AG04449 (cell line): ENCODE data around the gene NEK11.
"Not testable (repeated sequence)": the region's sequence is repeated elsewhere in the genome, so short reads cannot be mapped to it uniquely, and the experiment has no call there.

ENCODE experiments used
- CTCF ChIA-PET: fragments of 350-600 bp; formaldehyde crosslinking; extraction: SDS; loops from one replicate; lab custom pipeline; 2021; ENCODE audit warnings: antibody characterized with exemption; lab: Yijun Ruan, JAX
- POLR2A ChIA-PET: fragments of 400-600, 350-600 bp; formaldehyde crosslinking; extraction: SDS; loops from one replicate; lab custom pipeline; 2020; ENCODE audit warnings: antibody characterized with exemption, inconsistent platforms; lab: Yijun Ruan, JAX
- DNase-seq: peaks from one replicate; pipeline ENCODE4 v3.0.0-alpha.2; 2010; ENCODE audit warnings: low read depth, low spot score
- H3K4me3 ChIP-seq: 2 replicates; pipeline ENCODE4 v1.5.1; 2011; ENCODE audit warnings: low read depth, mild to moderate bottlenecking, control low read depth, low read length
- TF ChIP-seq, protein P1 (sequence below): IDR thresholded peaks from one replicate; pipeline ENCODE4 v1.5.1; 2011; ENCODE audit warnings: mild to moderate bottlenecking, moderate library complexity, low read length, control low read depth, inconsistent platforms; ENCODE audit not compliant: insufficient read depth; ENCODE audit errors: missing control alignments

The NEK11 gene

DNA sequence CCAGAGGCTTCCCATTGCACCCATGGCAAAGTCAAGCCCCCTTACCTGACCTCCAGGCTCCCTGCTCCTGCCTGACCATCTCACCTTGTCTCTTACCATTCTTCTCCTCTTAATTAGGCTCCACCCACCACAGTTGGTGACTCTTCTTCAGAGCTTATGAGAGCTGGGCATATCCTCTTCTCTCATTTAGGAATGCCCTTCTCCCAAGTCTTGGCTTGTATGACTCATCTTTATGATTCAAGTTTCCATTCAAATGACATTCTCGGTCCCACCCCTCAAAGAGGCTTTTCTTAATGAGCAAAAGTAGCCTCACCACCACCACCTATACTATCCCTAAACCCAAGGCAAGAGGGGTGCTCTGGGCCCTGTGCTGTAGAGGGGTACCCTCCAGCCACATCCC, 299.6 kb downstream of the NEK11 start:
- DNase-seq, result no peak
- H3K4me3 ChIP-seq, result no peak overlapping the region
- CTCF ChIA-PET, result no interaction called here
- POLR2A ChIA-PET, result no interaction called here
- TF ChIP-seq, protein P1, sequence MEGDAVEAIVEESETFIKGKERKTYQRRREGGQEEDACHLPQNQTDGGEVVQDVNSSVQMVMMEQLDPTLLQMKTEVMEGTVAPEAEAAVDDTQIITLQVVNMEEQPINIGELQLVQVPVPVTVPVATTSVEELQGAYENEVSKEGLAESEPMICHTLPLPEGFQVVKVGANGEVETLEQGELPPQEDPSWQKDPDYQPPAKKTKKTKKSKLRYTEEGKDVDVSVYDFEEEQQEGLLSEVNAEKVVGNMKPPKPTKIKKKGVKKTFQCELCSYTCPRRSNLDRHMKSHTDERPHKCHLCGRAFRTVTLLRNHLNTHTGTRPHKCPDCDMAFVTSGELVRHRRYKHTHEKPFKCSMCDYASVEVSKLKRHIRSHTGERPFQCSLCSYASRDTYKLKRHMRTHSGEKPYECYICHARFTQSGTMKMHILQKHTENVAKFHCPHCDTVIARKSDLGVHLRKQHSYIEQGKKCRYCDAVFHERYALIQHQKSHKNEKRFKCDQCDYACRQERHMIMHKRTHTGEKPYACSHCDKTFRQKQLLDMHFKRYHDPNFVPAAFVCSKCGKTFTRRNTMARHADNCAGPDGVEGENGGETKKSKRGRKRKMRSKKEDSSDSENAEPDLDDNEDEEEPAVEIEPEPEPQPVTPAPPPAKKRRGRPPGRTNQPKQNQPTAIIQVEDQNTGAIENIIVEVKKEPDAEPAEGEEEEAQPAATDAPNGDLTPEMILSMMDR, result no peak

DNA sequence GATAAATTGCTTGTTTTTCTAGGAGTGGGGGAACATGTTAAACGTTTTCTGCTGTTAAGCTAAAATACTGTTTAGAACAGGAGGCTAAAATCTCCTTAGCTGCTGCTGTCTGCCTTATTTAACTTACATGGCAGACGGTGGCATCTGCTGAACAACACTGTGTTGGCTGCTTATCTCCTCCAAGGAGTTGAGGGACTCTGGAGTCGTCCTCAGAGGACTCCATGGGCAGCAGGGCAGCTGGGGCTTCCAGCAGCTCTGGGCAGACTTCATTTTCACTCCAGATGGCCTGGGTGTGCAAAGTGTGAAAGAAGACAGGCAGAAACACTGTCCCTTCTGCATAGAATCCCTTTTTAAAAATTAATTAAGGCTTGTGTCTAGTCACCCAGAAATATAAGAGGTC, 302.0 kb downstream of the NEK11 start:
- DNase-seq, result no peak
- TF ChIP-seq, protein P1, result no peak
- no peak overlapping the region for H3K4me3 ChIP-seq
- ChIA-PET POLR2A (no interaction called here), CTCF (no interaction called here)

DNA sequence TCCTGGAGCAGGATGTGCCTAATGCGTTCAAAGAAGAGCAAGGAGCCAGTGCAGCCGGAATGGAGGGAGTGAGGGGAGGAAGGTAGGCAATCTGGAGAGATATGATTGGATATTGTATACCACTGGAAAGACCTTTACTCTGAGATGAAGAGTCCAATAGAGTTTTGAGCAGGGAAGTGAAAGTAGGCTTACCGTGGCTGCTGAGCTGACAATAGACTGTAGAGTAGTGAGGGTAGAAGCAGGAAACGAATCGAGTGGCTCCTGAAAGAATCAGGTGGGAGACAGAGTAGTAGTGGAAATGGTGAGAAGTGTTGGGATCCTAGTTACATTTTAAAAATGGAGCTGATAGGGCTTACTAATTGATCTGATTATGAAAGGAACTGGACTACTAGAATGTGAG, 303.1 kb downstream of the NEK11 start:
- no peak for DNase-seq

DNA sequence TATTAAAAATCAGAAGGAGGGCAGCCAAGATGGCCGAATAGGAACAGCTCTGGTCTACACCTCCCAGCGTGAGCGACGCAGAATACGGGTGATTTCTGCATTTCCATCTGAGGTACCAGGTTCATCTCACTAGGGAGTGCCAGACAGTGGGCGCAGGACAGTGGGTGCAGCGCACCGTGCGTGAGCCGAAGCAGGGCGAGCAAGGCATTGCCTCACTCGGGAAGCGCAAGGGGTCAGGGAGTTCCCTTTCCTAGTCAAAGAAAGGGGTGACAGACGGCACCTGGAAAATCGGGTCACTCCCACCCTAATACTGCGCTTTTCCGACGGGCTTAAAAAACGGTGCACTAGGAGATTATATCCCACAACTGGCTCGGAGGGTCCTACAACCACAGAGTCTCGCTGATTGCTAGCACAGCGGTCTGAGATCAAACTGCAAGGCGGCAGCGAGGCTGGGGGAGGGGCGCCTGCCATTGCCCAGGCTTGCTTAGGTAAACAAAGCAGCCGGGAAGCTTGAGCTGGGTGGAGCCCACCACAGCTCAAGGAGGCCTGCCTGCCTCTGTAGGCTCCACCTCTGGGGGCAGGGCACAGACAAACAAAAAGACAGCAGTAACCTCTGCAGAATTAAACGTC, 304.9 kb downstream of the NEK11 start:
- POLR2A ChIA-PET, CTCF ChIA-PET, H3K4me3 ChIP-seq: not testable (repeated sequence)

More for the DNA sequence above, 303.1 kb downstream of the NEK11 start:
- CTCF ChIA-PET, result no interaction called here
- TF ChIP-seq, protein P1, result no peak
- no peak overlapping the region for H3K4me3 ChIP-seq
- POLR2A ChIA-PET, result no interaction called here

DNA sequence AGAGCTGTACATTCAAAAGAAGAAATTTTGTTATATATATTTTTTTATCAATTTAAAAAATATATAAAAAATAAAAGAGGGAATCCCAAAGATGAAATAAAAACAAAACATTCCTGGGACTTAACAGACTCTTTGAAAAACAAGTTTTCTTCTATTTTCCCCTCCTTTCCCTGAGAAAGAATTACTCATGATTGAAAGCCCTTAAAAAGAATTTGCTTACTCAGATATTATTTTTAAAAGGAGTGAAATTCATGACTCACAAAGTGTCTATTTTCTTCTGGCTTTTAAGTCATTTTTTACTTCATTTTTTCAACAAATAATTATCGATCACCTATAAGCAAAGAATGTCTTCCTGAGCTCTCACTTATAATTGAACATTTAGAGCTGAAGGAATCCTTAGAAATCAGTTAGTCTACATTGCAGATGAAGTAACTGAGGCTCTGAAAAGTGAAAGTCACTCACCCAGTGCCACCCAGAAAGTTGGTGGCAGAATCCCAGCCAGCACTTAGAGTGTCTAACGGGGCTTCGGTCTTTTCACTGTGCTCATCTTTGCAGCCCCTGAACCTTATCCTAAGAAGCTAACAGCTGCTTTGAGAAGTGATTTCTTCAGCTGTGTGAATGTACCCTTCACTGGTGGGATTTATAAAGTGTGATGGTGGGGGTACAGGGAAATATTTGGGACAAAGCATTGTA, 312.4 kb downstream of the NEK11 start:
- ChIA-PET POLR2A (interaction anchor here (1.4 kb wide), 1 partner anchor 11 kb away, joined by 3 read pairs; no protein-coding TSS in a partner anchor), CTCF (interaction anchor here (1.0 to 1.9 kb wide), 2 partner anchors 10 to 14 kb away, joined by 3 to 6 read pairs; no protein-coding TSS in a partner anchor)
- no peak for DNase-seq
- no peak overlapping the region for H3K4me3 ChIP-seq
- TF ChIP-seq, protein P1, result no peak

More for the DNA sequence above, 304.9 kb downstream of the NEK11 start:
- not testable (repeated sequence) for DNase-seq

DNA sequence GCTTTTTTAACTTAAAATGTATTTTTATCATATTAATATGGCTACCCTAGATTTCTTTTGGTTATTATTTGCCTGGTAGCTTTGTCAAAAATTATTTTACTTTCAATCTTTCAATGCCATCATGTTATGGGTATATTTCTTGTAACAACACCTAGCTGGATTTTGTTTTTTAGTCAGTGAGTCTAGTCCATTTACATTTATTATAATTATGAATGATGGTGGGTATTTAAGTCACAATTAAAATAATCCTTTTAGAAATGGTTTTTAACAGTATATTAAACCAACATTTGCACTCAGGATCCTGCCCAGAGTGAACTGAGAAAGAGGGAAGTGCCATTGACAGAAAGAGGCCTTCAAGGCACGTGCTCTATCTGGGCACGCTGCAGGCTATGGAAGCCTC, 315.1 kb downstream of the NEK11 start:
- TF ChIP-seq, protein P1, result no peak
- H3K4me3 ChIP-seq, result no peak overlapping the region
- CTCF ChIA-PET, result no interaction called here
- no peak for DNase-seq
- POLR2A ChIA-PET, result no interaction called here

DNA sequence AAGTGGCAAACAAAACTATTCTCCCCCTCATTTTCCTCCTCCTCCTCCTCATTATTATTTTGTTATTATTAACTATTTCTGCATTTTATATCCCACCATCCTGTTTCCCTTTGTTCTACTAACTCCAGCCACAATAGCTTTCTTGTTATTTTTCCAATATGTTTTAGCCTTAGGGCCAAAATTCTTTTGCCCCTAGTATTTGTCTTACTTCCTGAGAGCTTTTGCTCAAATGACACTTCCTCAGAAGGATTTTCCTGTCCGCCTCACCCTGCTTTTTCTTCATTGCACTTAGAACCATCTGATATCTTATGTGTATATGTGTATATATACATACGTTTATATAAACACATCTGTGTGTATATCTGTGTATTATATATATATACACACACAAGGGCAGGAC, 322.2 kb downstream of the NEK11 start:
- no peak for DNase-seq
- ChIA-PET CTCF (interaction anchor here (1.2 kb wide), 1 partner anchor 9 kb away, joined by 6 read pairs; no protein-coding TSS in a partner anchor), POLR2A (no interaction called here)
- TF ChIP-seq, protein P1, result no peak
- no peak overlapping the region for H3K4me3 ChIP-seq
